NCI-H2196 treated with DMSO at 0.1 percent for 48 hours (cell line): ENCODE results near the gene CDH16.

Experiments used
- DNase-seq: peaks from one replicate; lab custom pipeline; 2025; ENCODE audit not compliant: unreplicated experiment; lab: John Stamatoyannopoulos, UW

CDH16 gene

GRCh38 chr16:66928702-66929388, 10.2 kb upstream of the CDH16 start:
- no peak for DNase-seq

- DNase-seq, result peak; percentile 13
Observed at GRCh38 chr16:66927918-66928649, 9.4 kb upstream of the CDH16 start.

DNA sequence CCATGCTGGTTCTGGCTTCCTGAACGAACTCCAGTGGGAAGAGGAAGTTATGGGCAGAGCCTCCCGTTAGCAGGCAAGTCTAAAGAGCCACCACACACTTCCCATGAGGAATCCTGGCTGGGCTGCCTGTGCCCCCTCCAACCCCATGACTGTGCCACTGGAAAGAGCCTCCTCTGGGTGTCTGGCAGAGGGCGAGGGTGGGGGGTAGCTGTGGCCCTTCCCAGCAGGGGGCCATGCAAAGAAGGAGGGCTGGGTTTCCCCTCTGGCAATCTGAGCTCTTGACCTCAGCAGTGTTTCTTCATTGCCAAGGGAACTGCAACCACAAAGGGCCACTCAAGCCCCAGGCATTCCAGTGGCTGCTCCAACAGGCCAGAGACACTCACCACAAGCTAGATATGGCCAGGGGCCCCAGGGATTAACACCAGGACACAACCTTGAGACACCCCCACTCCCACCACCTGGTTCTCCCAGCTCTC, 8.3 kb upstream of the CDH16 start:
- DNase-seq, result peak; percentile 53

- no peak for DNase-seq
Observed at GRCh38 chr16:66926171-66926947, 7.7 kb upstream of the CDH16 start.

GRCh38 chr16:66925322-66925840, 6.7 kb upstream of the CDH16 start, which contains the start of gene RRAD:
TSS of gene RRAD (minus strand) at chr16:66925535. CDS start at chr16:66925179, 356 bp downstream.
- DNase-seq, result no peak

- no peak for DNase-seq
Observed at GRCh38 chr16:66924527-66925321, 6.0 kb upstream of the CDH16 start.

GRCh38 chr16:66923866-66924265, 5.2 kb upstream of the CDH16 start:
- peak; percentile 39 for DNase-seq

DNA sequence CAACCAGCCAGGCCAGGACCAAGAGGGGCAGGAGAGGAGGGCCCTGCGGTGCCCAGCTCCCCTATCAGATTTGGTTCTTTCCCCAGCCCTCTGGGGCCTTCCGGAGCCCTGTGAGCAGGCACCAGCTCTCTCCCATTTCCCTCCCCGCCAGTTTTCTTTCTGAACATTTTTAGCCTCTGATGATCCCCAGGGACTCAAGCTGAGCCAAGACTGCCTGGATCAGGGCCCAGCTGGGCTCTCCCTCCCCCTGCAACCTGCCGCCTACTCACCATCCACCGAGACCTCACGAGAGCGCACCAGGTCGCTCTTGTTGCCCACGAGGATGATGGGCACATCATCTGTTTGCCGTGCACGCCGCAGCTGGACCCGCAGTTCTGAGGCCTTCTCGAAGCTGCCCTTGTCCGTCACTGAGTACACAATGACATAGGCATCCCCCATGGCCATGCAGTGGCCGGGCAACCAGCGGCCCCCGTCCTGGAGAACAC, 4.6 kb upstream of the CDH16 start:
- DNase-seq, result peak; percentile 3

- no peak for DNase-seq
Observed at GRCh38 chr16:66921729-66922450, 3.2 kb upstream of the CDH16 start.

GRCh38 chr16:66920924-66921680, 2.4 kb upstream of the CDH16 start:
- DNase-seq, result no peak

GRCh38 chr16:66920299-66920590, 1.6 kb upstream of the CDH16 start:
- no peak for DNase-seq

DNA sequence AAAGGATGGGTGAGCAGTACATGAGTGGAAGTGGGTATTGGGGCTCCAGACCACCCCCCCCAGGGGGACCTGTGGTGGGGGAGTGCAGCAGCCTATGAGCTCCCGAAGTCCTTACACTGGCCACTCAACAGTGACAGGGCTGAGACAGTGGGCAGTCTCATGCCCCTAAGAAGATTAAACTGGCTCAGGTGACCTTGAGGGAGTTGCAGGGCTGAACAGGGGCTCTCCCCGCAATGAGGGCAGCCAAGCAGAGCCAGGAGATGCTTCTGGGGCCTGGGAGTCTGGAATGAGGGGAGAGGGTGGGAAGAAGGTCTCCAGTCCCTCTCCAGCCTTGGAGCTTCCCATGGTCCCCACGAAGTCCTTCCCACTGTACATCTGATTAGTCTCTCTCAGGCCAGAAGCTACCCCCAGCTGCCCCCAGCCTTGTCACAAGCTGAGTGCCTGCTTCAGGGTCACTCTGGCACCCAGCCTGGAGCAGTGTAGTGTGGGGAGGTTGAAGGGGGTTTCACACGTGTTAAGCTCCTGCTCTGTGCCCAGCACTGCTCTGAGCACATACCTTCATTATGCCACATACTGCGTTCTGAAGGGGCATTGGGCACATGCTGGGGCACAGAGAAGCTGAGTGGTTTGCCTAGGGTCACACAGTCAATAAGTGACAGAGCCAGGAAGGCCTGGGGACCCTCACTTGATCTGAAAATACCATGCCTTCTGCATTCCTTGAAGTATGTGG, 1.0 kb upstream of the CDH16 start:
- no peak for DNase-seq

- DNase-seq, result no peak
Observed at GRCh38 chr16:66918355-66918754, 330 bp downstream of the CDH16 start.

GRCh38 chr16:66917741-66918140, 944 bp downstream of the CDH16 start:
- DNase-seq, result no peak

GRCh38 chr16:66916518-66916917, 2.2 kb downstream of the CDH16 start:
- DNase-seq, result no peak

DNA sequence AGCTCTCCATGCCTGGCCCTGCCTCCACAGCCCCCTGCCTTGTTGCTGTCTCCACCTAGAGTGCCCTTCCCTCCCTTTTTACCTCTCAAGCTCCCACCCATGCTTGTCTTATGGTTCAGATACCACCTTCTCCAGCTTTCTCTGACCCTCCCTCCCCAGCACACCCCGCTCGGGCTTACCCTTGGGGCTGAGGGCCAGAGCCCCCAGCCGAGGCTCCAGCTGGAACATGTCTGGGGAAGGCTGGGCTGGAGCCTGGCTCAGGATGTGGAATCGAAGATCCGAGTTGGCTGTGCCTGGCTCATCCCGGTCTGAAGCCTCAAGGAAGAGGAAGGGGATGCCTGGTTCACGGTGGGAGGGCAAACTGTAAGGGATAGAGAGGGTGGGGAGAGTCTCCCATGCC, 3.6 kb downstream of the CDH16 start:
- DNase-seq, result no peak

GRCh38 chr16:66914541-66914940, 4.1 kb downstream of the CDH16 start:
- DNase-seq, result no peak

DNA sequence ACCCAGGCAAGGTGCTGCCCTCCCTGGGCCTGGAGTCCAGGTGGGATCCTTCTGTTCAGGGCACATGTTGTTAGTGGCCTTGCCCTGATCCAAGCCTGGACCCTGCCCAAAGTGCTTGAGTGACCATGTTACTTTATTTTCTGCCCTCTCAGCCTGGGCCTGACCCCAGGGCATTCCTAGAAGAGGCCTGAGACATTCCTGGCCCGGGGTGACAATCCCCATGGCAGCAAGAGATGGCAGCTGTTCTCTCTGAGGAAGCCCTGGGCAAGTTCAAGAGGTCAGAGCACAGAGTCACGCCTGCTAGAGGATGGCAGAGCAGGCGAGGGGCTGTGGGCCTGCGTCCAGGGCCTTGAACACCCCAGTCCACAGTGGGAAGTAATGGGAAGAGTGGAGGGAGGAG, 5.0 kb downstream of the CDH16 start:
- no peak for DNase-seq

DNA sequence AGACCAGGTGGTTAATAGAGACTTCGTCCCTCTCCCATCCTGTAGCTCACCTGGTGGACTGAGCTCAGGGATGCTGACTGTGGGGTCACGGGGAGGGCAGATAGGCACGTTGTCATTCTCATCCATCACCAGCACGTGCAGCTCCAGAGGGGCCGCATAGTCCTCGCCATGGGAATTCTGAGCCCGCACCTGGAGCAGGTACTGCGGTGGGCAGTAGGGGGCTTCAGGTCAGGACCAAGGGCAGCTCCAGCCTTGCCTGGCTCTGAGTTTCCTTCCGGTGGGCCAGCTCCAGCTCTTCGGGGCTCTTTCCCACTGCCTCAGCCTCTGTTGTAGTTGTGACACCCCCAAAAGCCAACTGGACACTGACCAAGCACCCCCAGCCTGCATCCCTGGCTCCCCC, 5.6 kb downstream of the CDH16 start:
- DNase-seq, result no peak
